Small intestine (tissue), 16 donors: ENCODE data around the gene SAP25. TPM values are rescaled to one million over a fixed set of nuclear protein-coding genes. Genes with fewer than 3 reads are reported as not detected.

ENCODE experiments used
- DNase-seq, 2 donors: peaks; one replicate each; pipeline versions ENCODE4 v3.0.0 to v3.0.0-alpha.2; 2013
- FAIRE-seq: peaks from 2 replicates; lab custom pipeline; 2012; peaks lifted over from hg19 to GRCh38; lab: Jason Lieb, UNC
- H3K27ac ChIP-seq, 3 donors: one replicate each; pipeline ENCODE4 v1.5.1; 2013; ENCODE audit warnings: low read length in 2 of 3, mild to moderate bottlenecking in 2 of 3, control low read depth in 1 of 3, inconsistent platforms in 1 of 3, low read depth in 1 of 3, moderate library complexity in 1 of 3
- H3K27me3 ChIP-seq, 3 donors: one replicate each; pipeline ENCODE4 v1.6.1; 2013; ENCODE audit warnings: low read length in 3 of 3, inconsistent platforms in 1 of 3; ENCODE audit not compliant: control insufficient read depth in 3 of 3, insufficient read depth in 3 of 3
- H3K36me3 ChIP-seq, 3 donors: one replicate each; pipeline ENCODE4 v1.6.1; 2013; ENCODE audit warnings: low read length in 3 of 3, inconsistent platforms in 1 of 3, low read depth in 1 of 3, mild to moderate bottlenecking in 1 of 3, moderate library complexity in 1 of 3; ENCODE audit not compliant: control insufficient read depth in 3 of 3, insufficient read depth in 2 of 3
- H3K4me1 ChIP-seq, 3 donors: one replicate each; pipeline ENCODE4 v1.6.1; 2013; ENCODE audit warnings: low read length in 2 of 3, inconsistent platforms in 1 of 3, low read depth in 1 of 3, mild to moderate bottlenecking in 1 of 3, moderate library complexity in 1 of 3; ENCODE audit not compliant: control insufficient read depth in 3 of 3, insufficient read depth in 2 of 3
- H3K4me3 ChIP-seq, 3 donors: one replicate each; pipeline ENCODE4 v1.5.1; 2013; ENCODE audit warnings: low read length in 3 of 3, control low read depth in 1 of 3, inconsistent platforms in 1 of 3, low read depth in 1 of 3, mild to moderate bottlenecking in 1 of 3, moderate library complexity in 1 of 3
- H3K9me3 ChIP-seq, 2 donors: one replicate each; pipeline ENCODE4 v1.6.1; 2013; ENCODE audit warnings: low read depth in 1 of 2, low read length in 1 of 2; ENCODE audit not compliant: control insufficient read depth in 2 of 2, insufficient read depth in 1 of 2
- WGBS, 3 donors: extraction: QIAGEN DNeasy Blood & Tissue Kit; methylation state at CpG; one replicate each; pipeline ENCODE4 v1.1.7; 2013; 5-methylcytosine and 5-hydroxymethylcytosine counted together
- long read RNA-seq, 10 donors: transcript quantifications; one replicate each; lab custom pipeline, GENCODE V29; 2026
- polyA plus RNA-seq, 4 donors: library from polyadenylated mRNA; stranded (reverse) in 3 of 4; unstranded in 1 of 4; fragments of 200-250 nt in 3 of 4; fragments of 120-200 nt in 1 of 4; gene quantifications; one replicate each; pipeline versions ENCODE4 v1.2.1 to v1.2.3, GENCODE V29; 2013
- donor health status: healthy with polysubstance abuse.
- donor health status: control.
- donor health status: control.
- donor health status: Bipolar disorder and iron deficiency.
- donor health status: healthy.

SAP25 gene
- polyA plus RNA-seq: 10 to 100 TPM in 2 of 4 donors, 1 to 10 TPM in 2; 2.0 to 28.2 (median 12.9) TPM
- long read RNA-seq, donor 1, partial matches to known transcripts: 0 of 6 reads
- long read RNA-seq, donor 1, other reads (novel, unspliced or antisense): 0 of 6 reads
- long read RNA-seq, donor 2: 0 reads
- long read RNA-seq, donor 3: 0 reads
- long read RNA-seq, donor 4: 0 reads
- long read RNA-seq, donor 5: 0 reads
- long read RNA-seq, donor 6, partial matches to known transcripts: 0 of 3 reads
- long read RNA-seq, donor 6, other reads (novel, unspliced or antisense): 0 of 3 reads
- long read RNA-seq, donor 7, partial matches to known transcripts: 0 of 1 reads
- long read RNA-seq, donor 7, other reads (novel, unspliced or antisense): 0 of 1 reads
- long read RNA-seq, donor 8: 0 reads
- long read RNA-seq, donor 9: 0 reads
- long read RNA-seq, donor 10, partial matches to known transcripts: 0 of 5 reads
- long read RNA-seq, donor 10, other reads (novel, unspliced or antisense): 0 of 5 reads

GRCh38 chr7:100573691-100574361 is at the start of gene SAP25:
TSS of gene SAP25 (minus strand) at chr7:100573900. CDS start at chr7:100573742, 158 bp downstream.
- no peak for FAIRE-seq
- Histone ChIP-seq H3K27ac (no peak within 1 kb of the TSS), H3K4me3 (no peak within 1 kb of the TSS), H3K27me3 (no peaks in the 10 kb centered on the region), H3K4me1 (peaks cover 0 to 23% (median 3%) of the 10 kb centered on the region in 3 donors), H3K9me3 (no peaks in the 10 kb centered on the region), H3K36me3 (peaks cover 20 to 65% (median 26%) of the 10 kb centered on the region in 3 donors)
- 94 to 96% (median 94%) methylated on average over 63 to 70 of the region's 70 CpGs for WGBS, 3 donors
- no peak for DNase-seq

- Histone ChIP-seq H3K4me3 (no peak overlapping the region), H3K4me1 (no peaks in the 10 kb centered on the region), H3K27me3 (no peaks in the 10 kb centered on the region), H3K27ac (no peak overlapping the region), H3K36me3 (peaks cover 0 to 9% (median 0%) of the 10 kb centered on the region in 3 donors), H3K9me3 (no peaks in the 10 kb centered on the region)
- WGBS, 3 donors: 70 to 81% (median 75%) methylated on average over 8 of the region's 8 CpGs
- DNase-seq (no peak), FAIRE-seq (no peak)
Measured at GRCh38 chr7:100621554-100621953, 47.9 kb upstream of the SAP25 start.

- no peak overlapping the region for H3K4me3 ChIP-seq
- FAIRE-seq (no peak), DNase-seq (no peak)
- H3K27ac ChIP-seq: no peak overlapping the region
- no peaks in the 10 kb centered on the region for H3K4me1 ChIP-seq
- no peaks in the 10 kb centered on the region for H3K9me3 ChIP-seq
- H3K36me3 ChIP-seq: peaks cover 0 to 9% (median 0%) of the 10 kb centered on the region in 3 donors
- 94 to 96% (median 94%) methylated on average over 23 of the region's 23 CpGs for whole genome bisulfite sequencing, 3 donors
- H3K27me3 ChIP-seq: no peaks in the 10 kb centered on the region
Measured at GRCh38 chr7:100620804-100621203, 47.1 kb upstream of the SAP25 start.

- H3K27me3 ChIP-seq: no peaks in the 10 kb centered on the region
- 88 to 92% (median 89%) methylated on average over 6 of the region's 6 CpGs for WGBS, 3 donors
Measured at GRCh38 chr7:100620239-100620638, 46.5 kb upstream of the SAP25 start.

GRCh38 chr7:100614308-100614861 is 40.7 kb upstream of the SAP25 start:
- peaks cover 0 to 11% (median 3%) of the 10 kb centered on the region in 3 donors for H3K36me3 ChIP-seq
- no peak overlapping the region for H3K27ac ChIP-seq
- H3K4me1 ChIP-seq: peaks cover 0 to 6% (median 2%) of the 10 kb centered on the region in 3 donors
- H3K9me3 ChIP-seq: no peaks in the 10 kb centered on the region
- H3K4me3 ChIP-seq: no peak overlapping the region
- FAIRE-seq: no peak
- H3K27me3 ChIP-seq: no peaks in the 10 kb centered on the region
- WGBS, 3 donors: 72 to 90% (median 81%) methylated on average over 6 of the region's 6 CpGs
- no peak for DNase-seq

More at GRCh38 chr7:100620239-100620638, 46.5 kb upstream of the SAP25 start:
- H3K27ac ChIP-seq: no peak overlapping the region
- no peaks in the 10 kb centered on the region for H3K4me1 ChIP-seq
- no peak overlapping the region for H3K4me3 ChIP-seq
- H3K36me3 ChIP-seq: peaks cover 0 to 9% (median 0%) of the 10 kb centered on the region in 3 donors
- DNase-seq (no peak), FAIRE-seq (no peak)
- no peaks in the 10 kb centered on the region for H3K9me3 ChIP-seq

DNA sequence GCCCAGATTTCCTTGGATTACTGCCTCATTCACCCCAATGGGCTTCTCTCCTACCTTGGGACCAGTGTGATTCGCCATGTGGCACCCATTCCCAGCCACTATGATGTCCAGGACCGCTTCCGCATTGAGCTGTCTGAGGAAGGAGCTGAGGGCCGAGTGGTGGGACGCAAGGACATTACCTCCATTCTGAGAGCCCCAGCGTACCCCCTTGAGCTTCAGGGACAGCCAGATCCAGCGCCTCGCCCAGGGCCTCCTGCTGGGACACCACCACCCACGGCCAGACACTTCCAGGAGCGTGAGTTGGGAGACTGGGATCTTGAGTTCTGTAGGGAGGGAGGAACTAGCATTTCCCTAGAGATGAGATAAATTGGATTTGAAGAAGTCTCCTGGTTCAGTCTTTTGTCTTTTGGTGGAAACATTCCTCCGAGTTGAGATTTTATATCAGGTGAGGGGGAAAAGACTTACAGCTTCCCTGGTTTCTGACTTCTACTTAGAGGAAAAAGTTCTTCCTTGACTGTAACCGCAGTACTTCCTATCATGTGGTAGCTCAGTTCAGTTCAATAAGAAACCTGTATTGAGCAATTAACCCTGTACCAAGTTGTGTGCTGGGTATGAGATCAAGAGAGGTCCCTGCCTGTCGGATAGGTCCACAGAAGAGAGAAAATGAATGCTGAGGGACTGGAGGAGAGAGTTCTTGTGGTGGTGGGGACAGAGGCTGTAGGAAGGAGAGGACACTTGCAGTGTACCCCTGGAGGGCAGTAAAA is 39.9 kb upstream of the SAP25 start:
- Histone ChIP-seq H3K27ac (no peak overlapping the region), H3K27me3 (no peaks in the 10 kb centered on the region), H3K4me3 (no peak overlapping the region), H3K36me3 (peaks cover 0 to 11% (median 3%) of the 10 kb centered on the region in 3 donors), H3K9me3 (no peaks in the 10 kb centered on the region), H3K4me1 (peaks cover 0 to 6% (median 2%) of the 10 kb centered on the region in 3 donors)
- WGBS, 3 donors: 87 to 89% (median 88%) methylated on average over 13 of the region's 13 CpGs
- DNase-seq (no peak), FAIRE-seq (no peak)

GRCh38 chr7:100612730-100613390 is 39.2 kb upstream of the SAP25 start:
- WGBS, 3 donors: 3 to 5% (median 4%) methylated on average over 28 to 29 of the region's 29 CpGs
- Histone ChIP-seq H3K27me3 (peaks cover 0 to under 1% (median 0%) of the 10 kb centered on the region in 3 donors), H3K9me3 (no peaks in the 10 kb centered on the region), H3K36me3 (peaks cover 0 to 13% (median 3%) of the 10 kb centered on the region in 3 donors), H3K4me3 (peak overlapping the region; percentile 47 to 76 (median 76)), H3K27ac (peak overlapping the region in 1 of 3 donors; percentile 46), H3K4me1 (peaks cover 0 to 6% (median 2%) of the 10 kb centered on the region in 3 donors)
- no peak for DNase-seq
- no peak for FAIRE-seq
